Stimulated activated CD8-positive, alpha-beta memory T cell treated with anti-CD3 and anti-CD28 coated beads, Interleukin-12 subunit alpha, Interleukin-12 subunit beta, amount 100 ng/mL, for 4 hours (primary cell): ENCODE measurements around the gene OR52K1.
"Not testable (repeated sequence)": the region's sequence is repeated elsewhere in the genome, so short reads cannot be mapped to it uniquely, and the experiment has no call there.

Experiments
- DNase-seq: peaks from one replicate; pipeline ENCODE4 v3.0.0-alpha.2; 2020; ENCODE audit warnings: low read depth

The OR52K1 gene

DNA sequence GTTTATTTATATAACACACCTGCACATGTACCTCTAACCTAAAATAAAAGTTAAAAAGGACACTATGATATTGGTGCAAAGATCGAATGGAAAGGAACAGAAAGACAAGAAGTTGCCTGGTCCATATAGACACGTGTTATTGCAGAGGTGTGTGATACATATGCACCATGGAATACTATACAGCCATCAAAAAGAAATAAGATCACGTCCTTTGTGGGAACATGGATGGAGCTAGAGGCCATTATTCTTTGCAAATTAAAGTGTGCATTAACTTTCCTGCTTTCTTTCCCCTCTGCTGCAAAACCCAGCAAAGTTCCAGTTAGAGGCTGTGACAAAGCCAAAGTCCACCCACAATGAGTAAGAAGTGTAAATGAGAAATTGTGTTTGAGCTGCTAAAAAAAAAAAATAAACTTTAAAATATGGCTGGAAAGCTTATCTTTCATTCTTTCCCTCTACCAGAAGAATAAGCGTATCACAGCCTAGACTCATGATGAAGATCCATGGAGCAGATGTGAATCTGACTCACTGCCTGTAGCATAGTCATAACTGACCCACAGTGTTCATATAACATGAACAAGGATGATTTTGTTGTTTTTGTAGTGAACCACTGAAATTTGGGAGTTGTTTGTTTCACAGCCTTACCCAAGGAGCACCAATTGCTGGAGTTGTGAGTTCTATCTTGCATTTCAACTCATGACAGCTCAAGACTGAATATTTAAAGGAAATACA, 9.6 kb downstream of the OR52K1 start:
- no peak for DNase-seq

DNA sequence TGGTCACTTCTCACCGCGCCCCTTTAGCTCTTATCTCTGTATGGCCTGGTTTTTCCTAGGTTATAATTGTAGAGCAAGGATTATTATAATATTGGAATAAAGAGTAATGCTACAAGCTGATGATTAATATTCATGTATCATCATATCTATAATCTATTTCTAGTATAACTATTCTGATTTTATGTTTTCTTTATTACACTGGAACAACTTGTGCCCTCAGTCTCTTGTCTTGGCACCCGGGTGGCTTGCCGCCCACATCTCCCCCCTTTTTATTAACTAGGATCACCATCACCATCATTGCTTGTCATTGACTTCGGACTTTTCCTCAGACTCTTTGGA, 11.0 kb downstream of the OR52K1 start:
- DNase-seq = no peak

DNA sequence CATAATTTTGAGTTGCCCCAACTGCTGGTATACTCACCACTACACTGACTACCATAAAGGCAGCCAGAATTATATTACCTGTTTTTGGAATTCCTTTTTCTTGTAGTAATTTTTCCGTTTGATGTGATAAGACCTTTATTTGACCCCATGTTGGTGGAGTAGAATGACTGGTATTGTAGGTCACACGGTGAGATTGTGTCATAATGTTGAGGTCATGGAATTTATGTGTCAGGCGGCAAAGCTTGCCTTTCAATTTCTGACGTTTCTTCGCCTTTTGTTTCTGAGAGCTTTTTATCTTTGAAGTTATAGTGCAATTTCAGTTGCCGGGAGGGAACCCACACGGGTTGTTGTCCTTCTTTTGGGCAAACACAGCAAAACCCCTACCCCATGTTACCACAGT, 13.0 kb downstream of the OR52K1 start:
- no peak for DNase-seq

DNA sequence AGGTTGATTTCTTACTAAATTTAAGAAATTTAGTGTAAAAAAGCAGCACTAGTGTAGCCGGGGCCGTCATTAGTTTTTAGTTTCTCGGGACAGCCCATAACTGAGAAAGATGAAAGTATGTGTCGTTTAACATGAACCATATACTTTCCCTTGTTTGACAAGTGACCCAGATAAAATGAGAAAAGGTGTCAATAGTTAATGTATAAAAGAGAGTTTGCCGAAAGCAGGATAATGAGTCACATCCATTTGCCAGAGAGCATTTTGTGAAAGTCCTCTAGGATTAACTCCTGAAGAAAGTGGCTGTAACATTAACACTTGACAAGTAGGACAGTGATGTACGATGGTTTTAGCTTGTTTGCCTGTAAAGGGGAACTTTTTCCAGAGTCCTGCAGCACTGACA, 13.5 kb downstream of the OR52K1 start:
- no peak for DNase-seq

DNA sequence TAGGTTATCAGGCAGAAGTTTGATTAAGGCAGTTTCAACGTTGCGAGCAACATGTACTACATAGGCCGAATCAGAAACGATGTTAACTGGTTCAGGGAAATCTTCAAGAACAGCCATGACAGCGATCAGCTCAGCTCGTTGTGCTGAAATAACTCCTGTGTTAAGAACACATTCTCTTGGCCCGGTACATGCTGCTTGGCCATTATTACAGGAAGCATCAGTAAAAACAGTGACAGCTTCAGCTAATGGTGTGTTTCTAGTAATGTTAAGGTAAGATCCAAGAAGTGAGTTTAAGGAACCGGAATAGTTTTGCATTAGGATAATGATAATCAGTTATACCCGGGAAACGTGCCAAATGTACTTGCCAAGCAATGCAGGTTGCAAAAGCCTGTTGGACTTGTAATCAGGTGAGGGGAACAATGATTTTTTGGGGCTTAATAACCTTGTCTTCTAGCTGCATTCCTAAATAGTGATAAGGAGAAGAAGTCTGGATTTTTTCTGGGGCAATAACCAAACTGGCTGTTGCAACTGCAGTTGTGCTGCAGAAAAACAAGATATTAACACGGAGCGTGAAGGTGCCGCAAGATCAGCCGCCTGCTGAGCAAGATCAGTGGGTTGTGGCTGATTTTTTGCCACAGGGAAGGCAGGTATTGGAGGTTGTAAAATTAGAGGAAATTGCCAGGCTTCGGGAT, 14.3 kb downstream of the OR52K1 start:
- DNase-seq = no peak

DNA sequence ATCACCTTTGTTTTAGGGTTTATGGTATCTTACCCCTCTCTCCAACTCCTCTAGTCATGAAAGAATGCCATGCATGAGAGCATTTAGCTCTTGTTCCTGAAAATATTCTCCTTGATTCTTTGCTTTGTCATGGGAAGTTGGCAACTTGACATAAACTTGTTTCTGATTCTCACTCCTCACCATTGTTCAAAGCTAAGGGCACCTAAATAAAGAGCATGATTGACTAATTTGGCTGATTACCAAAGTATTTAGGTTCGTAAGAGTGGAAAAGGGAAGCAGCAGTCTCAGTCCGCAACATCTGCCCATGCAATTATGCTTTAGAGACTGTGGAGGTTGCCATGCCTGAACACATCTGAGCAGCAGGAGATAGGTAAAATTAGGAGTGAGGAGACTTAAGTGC, 26.4 kb downstream of the OR52K1 start:
- DNase-seq = no peak

DNA sequence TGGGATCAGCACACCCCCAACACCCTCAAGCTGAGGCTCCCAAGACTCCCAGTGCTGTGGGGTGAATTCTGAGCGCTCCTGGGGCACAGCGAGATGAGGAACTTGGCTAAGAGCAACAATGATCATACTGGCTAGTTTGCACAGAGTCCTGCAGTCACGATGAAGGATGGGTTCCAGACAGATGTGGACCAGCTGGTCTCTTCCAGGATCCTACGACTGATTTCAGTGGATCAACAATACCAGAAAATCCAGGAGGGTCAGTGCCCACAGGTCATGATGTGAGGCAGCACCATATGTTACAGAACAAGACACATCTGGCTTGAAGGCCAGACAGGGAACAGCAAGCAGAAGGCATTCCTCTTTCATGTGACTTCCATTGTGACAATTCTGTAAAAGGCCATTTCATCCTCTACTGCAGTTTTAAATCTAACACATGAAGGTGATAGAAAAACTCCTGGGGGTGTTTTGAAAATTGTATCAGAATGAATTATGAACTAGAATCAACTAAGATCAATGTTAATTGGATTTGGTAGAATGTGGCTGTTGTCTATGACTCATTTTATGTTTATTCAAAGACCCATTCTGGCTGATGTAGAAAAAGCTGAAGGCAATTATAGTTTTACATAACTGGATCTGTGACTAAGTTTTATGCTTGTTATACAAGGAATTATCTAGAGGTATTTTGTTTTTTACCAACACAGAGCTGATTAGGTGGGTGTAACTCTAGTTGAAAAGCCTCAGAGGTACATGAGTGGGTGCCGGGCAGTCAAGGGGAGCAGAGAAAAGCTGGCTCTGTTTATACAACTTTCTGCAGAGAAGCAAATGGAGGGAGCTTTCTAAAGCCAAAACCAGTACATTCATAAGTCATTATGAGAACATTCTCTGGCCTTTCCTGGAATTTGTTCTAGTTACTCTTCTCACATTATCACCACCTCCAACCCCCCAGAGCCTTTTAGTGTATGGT, 29.1 kb downstream of the OR52K1 start:
- DNase-seq = no peak

DNA sequence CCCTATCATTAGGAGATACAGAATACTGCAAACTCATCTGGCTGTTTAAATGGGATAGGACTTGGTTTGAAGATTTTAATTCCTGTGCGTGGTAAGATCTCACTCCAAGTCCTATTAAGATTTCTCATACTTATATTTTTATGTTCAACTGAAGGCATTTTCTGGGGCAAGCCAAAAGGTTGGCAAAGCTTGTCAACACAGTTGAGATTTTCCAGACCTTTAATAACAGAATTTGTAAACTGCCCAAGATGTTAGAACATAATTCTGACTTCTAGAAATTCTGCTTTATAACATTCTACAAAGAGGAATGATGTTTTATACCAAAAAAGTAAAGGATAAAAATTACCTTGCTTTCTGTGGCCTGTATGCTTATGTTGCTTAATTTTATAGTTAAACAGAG, 31.8 kb downstream of the OR52K1 start:
- no peak for DNase-seq

DNA sequence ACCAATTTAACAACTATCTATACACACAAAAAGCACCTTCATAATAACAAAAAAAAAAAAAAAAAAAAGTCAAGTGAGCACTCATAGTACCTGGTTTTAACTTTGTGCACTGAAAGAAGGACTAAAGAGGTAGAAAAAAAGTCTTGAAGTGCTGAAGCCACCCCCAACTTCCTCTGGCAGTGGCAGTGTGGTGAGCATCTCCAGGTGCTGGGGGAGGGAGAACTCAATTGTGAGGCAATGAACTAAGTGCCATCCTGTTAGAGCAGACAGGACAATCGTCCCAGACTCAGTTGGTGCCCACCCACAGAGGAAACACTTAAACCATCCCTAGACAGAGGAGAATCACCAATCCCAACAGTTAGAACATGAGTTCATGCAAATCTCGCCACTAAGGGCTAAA, 39.9 kb downstream of the OR52K1 start:
- no peak for DNase-seq

DNA sequence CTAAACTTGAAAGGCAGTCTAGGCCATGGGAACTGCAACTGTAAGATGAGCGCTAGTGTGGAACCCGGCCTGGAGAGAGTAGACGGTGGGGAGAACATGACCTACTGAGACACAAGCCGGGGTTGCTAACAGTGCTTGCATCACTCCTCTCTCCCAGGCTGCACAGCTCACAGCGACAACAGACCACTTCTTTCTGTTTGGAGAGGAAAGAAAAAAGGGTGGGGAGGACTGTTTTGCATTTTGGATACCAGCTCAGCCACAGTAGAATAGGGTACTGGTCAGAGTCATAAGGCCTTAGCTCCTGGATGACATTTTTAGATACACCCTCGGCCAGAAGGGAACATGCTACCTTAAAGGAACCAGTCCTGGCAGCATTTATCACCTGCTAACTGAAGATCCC, 40.3 kb downstream of the OR52K1 start:
- no peak for DNase-seq

DNA sequence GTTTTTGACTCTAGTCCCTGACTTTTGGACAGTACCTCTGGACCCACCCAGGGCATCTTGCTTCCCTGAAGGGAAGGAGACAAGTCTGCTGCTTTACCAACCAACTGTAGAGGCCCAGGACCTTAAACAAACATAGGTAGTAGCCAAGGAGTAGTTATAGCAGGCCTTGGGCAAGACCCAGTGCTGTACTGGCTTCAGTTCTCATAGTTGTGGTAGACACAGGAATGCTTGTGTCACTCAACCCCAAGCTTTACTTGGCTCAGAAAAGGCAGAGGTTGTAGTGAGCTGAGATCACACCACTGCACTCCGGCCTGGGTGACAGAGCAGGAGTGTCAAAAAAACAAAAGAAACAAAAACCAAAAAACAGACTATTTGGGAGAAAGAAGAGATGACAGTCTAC, 41.2 kb downstream of the OR52K1 start:
- DNase-seq = no peak

DNA sequence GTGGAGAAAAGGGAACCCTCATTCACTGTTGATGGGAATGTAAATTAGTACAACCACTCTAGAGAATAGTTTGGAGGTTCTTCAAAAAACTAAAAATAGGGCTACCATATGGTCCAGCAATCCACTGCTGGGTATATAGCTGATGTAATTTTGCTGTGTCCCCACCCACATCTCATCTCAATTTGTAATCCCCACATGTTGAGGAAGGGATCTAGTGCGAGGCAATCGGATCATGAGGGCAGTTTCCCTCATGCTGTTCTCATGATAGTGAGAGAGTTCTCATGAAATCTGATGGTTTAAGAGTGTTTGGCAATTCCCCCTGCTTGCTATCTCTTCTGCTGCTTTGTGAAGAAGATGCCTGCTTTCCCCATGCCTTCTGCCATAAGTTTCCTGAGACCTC, 45.5 kb downstream of the OR52K1 start:
- no peak for DNase-seq

DNA sequence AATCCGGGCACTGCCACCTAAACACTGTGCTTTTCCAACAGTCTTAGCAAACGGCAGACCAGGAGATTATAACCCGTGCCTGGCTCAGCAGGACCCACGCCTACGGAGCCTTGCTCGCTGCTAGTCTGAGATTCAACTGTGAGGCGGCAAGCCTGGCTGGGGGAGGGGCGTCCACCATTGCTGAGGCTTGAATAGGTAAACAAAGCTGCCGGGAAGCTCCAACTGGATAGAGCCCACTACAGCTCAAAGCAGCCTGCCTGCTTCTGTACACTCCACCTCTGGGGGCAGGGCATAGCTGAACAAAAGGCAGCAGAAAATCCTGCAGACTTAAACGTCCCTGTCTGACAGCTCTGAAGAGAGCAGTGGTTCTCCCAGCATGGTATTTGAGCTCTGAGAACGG, 49.2 kb downstream of the OR52K1 start:
- DNase-seq = not testable (repeated sequence)

DNA sequence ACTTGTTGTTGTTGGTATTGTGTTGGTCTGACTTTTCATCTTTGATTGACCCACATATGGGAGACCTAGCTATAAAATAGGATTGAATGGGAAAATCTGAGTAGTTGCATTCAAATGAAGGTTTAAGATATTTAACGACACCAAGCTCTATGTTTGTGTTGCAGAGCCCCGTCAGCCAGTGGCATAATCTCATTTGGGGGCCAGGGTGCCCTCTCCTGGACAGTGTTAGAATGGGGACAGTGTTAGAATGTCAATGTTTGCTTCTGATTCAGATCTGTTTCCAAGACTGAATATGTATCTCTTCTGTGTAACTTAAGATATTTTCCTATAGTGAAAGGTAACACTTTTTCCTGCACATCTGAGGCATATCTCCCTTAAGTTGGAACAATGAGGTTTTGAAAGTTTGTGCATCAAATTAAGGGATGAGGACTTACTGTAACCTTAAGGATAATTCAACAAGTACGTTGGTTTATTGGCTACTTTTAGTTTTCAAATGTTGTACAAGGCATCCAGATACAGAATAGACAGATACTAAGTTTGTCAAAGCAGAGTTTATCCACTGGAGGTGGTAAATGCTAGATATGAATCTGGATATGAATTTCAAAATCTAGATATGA, 57.3 kb downstream of the OR52K1 start:
- DNase-seq = no peak

DNA sequence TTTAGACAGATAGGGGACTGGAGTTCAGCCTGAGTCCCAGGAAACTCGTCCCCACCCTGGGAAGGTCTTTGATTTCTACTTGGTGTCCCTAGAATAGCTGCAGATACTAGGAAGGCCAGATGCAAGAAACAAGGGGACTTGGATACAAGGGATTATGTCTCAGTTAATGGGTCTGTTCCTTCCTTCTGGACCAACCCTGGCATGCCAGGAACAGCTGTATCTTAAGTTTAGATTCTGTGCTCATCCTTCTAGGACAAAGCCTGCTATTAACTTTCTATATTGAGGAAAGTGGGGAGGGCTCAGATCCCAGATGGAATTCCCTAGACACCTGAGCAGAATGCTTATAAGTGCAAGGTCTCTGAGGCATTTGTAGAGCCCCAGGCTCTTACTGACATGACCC, 58.6 kb downstream of the OR52K1 start:
- DNase-seq = no peak
